Measurements from ENCODE around the gene CCDC192. TPM values are rescaled to one million over a fixed set of nuclear protein-coding genes. Genes with fewer than 3 reads are reported as not detected.
A peak's percentile ranks its signal among the peaks of the same experiment; 100 is the strongest.

CCDC192 gene
- total and polyA plus RNA-seq, 2 experiments from 2014 or later, result 0.92 TPM; not detected in 1

- no peaks in the 10 kb centered on the region for H3K36me3 ChIP-seq
These were observed 155.1 kb downstream of the CCDC192 start for GRCh38 chr5:127858116-127858784.

GRCh38 chr5:127860291-127860690 is 157.1 kb downstream of the CCDC192 start:
- no peak overlapping the region for H3K27ac ChIP-seq
- no peaks in the 10 kb centered on the region for H3K27me3 ChIP-seq
- no peak for DNase-seq (ENCODE audit: low read depth in 1 of 2, low spot score in 1 of 2)
- TF ChIP-seq CTCF (IDR thresholded peaks at IDR 0.05; ENCODE audit: low read depth, low read length), result no peak
- no peaks in the 10 kb centered on the region for H3K4me1 ChIP-seq (ENCODE audit: low read depth)
- no peaks in the 10 kb centered on the region for H3K36me3 ChIP-seq
- no peaks in the 10 kb centered on the region for H3K9me3 ChIP-seq (ENCODE audit: low read depth)
- H3K4me3 ChIP-seq, result no peak overlapping the region

More at GRCh38 chr5:127858116-127858784, 155.1 kb downstream of the CCDC192 start:
- Histone ChIP-seq H3K4me3 (no peak overlapping the region), H3K9me3 (ENCODE audit: low read depth) (no peaks in the 10 kb centered on the region), H3K27ac (no peak overlapping the region), H3K4me1 (ENCODE audit: low read depth) (no peaks in the 10 kb centered on the region), H3K27me3 (no peaks in the 10 kb centered on the region)
- TF ChIP-seq CTCF (IDR thresholded peaks at IDR 0.05; ENCODE audit: low read depth, low read length), result no peak
- DNase-seq (ENCODE audit: low read depth in 1 of 2, low spot score in 1 of 2), result peak in 1 of 2 donors; percentile 75

GRCh38 chr5:127863161-127863560 is 160.0 kb downstream of the CCDC192 start:
- Histone ChIP-seq H3K27ac (no peak overlapping the region), H3K4me3 (no peak overlapping the region), H3K9me3 (ENCODE audit: low read depth) (no peaks in the 10 kb centered on the region), H3K4me1 (ENCODE audit: low read depth) (peaks cover 5% of the 10 kb centered on the region), H3K27me3 (no peaks in the 10 kb centered on the region), H3K36me3 (no peaks in the 10 kb centered on the region)
- DNase-seq (ENCODE audit: low read depth in 1 of 2, low spot score in 1 of 2), result no peak
- TF ChIP-seq CTCF (IDR thresholded peaks at IDR 0.05; ENCODE audit: low read depth, low read length), result no peak

GRCh38 chr5:127863610-127864395 is 160.6 kb downstream of the CCDC192 start:
- no peak for TF ChIP-seq CTCF (IDR thresholded peaks at IDR 0.05; ENCODE audit: low read depth, low read length)
- Histone ChIP-seq H3K27me3 (no peaks in the 10 kb centered on the region), H3K36me3 (no peaks in the 10 kb centered on the region), H3K27ac (no peak overlapping the region), H3K4me1 (ENCODE audit: low read depth) (peaks cover 5% of the 10 kb centered on the region), H3K9me3 (ENCODE audit: low read depth) (no peaks in the 10 kb centered on the region), H3K4me3 (no peak overlapping the region)
- DNase-seq (ENCODE audit: low read depth in 1 of 2, low spot score in 1 of 2), result no peak

GRCh38 chr5:127864511-127864910 is 161.3 kb downstream of the CCDC192 start:
- Histone ChIP-seq H3K27me3 (no peaks in the 10 kb centered on the region), H3K4me1 (ENCODE audit: low read depth) (peaks cover 5% of the 10 kb centered on the region), H3K4me3 (no peak overlapping the region), H3K27ac (no peak overlapping the region), H3K9me3 (ENCODE audit: low read depth) (no peaks in the 10 kb centered on the region), H3K36me3 (no peaks in the 10 kb centered on the region)
- no peak for DNase-seq (ENCODE audit: low read depth in 1 of 2, low spot score in 1 of 2)
- TF ChIP-seq CTCF (IDR thresholded peaks at IDR 0.05; ENCODE audit: low read depth, low read length), result no peak
